CD4-positive, alpha-beta T cell treated with Interleukin-21 for 1 hour (primary cell): ENCODE results near the gene PTGES2.

Experiments
- DNase-seq: peaks from one replicate; pipeline ENCODE4 v3.0.0-alpha.2; 2020

PTGES2 gene

DNA sequence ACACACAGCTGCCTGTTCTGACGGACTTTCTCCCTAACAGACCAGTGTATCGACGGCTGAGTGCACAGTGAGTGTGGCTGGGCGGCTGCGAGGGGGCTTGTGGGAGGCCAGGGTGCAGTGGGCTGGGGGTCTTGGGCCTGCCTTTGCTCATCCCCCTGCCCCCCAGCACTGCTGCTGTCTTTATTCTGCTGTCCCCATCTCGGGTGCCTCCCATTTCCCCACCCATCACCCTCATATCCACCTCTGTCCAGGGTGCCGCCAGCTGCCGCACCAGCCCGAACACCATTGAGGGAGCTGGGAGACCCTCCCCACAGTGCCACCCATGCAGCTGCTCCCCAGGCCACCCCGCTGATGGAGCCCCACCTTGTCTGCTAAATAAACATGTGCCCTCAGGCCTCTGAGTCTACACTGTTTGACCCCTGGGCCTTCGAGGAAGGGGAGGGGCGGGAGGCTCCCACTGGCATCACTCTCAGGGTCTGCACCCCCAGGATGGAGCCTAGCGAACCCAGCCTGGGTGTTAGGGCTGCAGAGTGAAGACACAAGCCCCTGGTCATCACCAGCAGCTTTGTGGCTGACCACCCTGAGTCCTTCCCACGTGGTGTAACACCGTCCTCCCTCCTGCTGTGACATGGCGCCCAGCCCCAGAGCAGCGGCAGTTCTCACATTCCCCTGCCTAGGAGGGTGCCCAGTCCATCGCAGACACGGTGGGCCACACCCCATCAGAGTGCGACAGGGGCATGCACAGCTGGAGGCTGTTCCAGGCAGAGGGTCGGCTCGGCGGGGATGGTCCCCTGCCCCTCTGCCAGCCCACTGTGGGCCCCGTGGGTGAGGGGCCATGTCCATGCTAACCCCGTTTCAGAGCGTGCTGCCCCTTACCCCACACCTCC lies 25.8 kb upstream of the PTGES2 start:
- DNase-seq, result no peak

DNA sequence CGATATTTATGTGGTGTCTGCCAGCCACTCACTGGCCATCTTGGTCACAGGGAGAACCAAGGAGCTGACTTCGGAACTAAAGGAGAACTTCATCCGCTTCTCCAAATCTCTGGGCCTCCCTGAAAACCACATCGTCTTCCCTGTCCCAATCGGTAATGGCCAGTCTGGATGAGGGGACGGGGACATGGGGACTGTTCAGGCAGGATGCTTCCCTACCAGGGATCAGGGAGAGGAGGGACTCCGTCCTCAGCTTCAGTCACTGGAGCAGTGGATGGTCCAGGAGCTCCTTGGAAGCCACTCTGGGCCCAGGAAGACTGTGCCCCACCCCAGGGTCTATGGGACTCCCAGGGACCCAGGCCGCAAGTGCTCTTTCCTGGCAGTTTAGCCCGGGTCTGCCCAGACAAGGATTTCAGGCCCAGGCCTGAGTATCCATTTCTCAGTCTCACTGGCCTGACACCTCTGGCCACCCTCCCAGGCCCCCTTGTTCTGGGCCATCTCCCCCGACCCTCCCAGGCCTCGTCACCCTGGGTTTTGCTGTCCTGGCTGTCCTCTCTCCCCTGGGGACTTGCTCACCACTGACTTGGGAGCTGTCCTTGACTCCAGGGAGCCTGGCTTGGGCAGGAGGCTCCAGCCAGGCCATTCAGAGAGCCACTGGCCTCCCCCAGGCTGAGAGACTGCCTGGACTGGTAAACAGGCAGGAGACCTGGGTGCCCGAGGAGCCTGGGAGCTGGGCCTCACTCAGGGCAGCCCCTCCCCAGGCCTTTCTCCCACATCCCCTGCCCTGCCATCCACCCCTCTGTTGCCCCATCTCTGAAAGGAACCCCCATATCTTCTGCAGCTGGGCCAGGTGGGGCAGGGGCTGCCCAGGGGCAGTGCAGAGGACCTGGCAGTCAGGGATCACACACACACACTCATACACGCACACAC lies 24.9 kb upstream of the PTGES2 start:
- no peak for DNase-seq

DNA sequence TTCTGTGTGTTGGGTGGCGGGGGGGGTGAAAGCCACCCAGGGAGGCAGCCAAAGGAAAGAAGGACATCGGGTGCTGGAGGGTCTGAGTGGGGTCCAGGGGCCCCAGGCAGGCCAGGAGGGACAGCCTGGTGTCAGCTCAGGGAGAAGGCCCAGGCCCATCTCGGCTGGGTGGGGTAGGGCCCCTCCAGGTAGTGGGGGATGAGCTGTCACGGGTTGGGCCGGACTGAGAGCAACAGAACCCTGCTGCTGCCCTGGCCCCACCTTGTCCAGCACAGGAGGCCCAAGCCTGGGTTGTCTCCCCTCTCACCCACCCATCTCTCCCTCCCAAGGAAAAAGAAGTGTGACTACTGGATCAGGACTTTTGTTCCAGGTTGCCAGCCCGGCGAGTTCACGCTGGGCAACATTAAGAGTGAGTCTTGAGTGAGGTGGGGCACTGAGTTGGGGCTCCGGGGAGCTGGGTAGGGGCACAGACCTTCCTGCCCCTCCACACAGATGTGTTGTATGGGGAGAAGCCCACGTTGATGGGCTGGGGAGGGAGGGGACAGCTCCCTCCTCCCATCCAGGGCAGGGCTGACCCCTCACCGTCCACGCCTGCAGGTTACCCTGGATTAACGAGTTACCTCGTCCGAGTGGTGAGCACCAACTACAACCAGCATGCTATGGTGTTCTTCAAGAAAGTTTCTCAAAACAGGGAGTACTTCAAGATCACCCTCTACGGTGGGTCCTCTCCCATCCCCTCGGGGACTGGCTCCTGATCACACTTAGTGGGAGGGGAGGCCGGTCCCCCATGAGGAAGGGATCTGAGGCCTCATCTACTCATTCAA lies 24.0 kb upstream of the PTGES2 start:
- no peak for DNase-seq

DNA sequence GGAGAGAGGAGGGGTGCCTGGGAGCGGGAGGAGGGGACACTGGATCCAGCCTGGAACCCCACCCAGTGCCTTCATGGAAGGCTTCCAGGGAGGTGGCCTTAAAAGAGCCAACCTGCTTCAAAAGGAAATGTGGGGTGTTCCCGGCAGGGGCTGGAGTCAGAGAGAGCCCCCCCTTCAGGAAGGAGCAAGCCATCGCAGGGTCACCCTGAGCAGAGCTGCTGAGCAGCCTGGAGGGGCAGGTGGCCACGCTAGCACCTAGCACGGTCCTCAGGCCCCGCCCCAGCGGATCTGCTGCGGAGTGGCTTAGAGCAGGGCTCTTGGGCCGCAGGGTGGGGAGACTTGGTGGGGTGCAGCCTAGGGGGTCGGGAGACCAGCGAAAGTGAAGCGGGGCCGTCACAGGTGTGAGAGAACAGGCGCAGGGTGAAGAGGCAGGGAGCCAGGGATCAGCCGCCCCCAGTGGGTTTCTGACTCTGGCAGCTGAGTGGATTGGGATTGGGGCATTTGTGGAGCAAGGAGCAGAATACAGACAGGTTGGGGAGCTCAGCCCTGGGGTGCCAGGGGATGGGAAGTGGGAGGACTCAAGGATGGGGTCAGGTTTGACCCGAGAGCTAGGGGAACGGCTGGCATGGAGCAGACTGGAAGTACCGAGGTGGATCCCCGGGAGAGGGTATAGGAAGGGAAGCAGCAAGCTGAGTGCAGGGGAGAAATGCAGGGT lies 23.2 kb upstream of the PTGES2 start:
- DNase-seq, result no peak

DNA sequence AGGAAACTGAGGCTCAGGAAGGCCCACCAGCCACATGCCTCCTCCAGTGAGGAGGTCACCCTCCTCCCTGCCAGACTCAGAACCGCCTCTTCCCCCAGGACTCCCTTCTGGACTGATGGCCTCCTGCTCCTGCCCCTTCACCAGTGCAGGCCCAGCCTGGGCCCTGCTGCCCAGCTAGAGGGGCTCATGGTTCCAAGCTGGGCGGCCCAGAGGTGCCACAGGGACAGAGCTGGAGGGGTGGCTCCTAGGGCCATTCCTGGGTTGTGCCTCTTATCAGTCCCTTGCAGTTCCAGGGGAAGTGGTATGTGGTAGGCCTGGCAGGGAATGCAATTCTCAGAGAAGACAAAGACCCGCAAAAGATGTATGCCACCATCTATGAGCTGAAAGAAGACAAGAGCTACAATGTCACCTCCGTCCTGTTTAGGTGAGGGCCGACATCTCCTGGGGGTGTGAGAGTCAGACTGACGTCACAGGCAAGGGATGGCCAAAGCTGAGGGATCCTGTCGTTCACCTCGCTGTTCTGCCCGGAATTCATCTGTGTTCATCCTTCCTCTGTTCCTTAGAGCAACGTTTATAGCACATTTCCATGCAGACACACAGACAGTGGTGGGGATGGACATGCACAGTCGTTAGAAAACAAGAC lies 22.5 kb upstream of the PTGES2 start:
- no peak for DNase-seq

DNA sequence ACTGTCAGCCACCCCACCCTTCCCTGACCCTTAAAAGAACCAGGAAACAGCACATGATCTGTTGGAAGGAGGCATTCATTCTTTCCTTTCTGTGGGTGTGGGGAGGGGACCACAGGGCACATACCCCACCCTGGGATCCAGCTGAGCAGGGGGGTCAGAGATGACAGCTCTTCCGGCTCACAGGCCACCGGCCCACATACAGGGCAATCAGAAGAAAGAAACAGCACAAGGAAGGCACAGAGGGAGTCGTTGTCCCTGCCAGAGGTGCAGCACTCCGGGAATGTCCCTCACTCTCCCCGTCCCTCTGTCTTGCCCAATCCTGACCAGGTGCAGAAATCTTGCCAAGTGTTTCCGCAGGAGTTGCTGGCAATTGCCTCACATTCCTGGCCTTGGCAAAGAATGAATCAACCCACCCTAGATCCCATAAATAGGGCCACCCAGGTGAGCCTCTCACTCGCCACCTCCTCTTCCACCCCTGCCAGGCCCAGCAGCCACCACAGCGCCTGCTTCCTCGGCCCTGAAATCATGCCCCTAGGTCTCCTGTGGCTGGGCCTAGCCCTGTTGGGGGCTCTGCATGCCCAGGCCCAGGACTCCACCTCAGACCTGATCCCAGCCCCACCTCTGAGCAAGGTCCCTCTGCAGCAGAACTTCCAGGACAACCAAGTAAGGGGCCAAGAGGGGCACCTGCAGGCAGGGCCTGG lies 21.6 kb upstream of the PTGES2 start, which contains the start of gene LCN2:
Gene LCN2 (plus strand): TSS at position 453 of the 701 bp plus-strand sequence. CDS start 73 bp downstream, at position 526.
- DNase-seq, result no peak

DNA sequence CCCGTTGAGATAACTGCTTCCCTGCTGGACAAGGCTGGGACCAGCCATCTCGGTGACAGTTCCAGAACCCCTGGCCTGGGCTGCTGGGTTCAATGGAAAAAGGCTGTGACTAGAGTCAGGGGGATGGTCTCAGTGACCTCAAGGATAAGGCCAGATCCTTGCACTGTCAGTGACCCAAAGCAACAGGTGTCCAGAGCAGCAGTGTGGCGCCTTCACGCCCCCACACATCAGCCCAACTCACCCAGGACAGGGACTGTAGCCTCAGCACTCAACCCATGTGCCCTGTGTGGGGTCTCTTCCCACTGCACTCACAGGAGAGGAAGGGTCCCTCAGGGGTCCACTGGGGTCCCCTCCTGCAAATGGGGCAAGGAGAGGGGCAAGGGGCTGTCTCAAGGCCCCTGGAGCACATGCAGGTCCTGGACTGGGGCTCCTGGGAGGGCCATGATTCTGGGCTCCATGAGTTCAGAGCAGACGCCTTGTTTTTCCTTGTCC lies 21.0 kb upstream of the PTGES2 start:
- DNase-seq, result no peak

DNA sequence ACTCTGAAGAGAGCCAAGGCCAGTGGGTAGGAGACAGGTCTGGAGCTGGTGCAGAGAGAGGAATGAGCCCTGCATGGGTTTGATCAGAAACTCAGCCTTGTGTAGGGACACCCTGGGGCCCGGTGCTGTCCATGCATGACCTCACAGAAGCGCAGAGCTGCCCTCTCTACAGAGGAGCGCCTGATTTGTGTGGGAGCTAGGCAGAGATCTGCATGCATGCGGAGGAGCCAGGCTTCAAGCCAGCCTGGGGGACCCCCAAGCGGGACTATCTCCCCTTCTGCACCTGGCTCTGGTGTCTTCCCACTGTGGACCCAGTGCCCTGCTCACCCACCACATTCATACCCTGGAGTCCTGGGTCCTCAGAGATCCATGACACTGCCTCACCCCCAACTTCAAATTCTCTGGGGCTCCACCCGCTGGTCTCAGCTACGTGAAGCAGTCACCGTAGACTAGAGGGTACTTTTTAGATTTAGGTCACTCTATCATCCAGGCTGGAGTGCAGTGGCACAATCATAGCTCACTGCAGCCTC lies 19.1 kb upstream of the PTGES2 start:
- no peak for DNase-seq

DNA sequence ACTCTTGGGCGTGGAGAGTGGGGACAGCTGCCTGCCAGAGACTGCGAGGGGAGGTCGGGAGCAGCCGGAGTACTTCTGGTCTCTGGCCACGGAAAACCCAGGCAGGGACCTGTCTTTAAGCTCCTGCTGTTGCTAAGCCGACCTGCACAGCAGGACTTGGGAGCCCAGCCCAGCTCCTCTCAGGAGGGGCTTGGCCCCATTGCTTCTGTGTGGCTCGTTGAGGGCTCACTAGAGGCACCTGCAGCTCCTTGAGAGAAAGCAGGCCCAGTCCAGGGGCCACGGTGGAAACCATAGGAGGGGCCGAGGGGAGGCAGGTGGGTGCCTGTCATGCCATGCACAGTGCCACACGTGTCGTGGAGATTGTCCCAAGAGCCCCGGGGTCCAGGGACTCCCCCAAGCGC lies 18.4 kb upstream of the PTGES2 start:
- no peak for DNase-seq

DNA sequence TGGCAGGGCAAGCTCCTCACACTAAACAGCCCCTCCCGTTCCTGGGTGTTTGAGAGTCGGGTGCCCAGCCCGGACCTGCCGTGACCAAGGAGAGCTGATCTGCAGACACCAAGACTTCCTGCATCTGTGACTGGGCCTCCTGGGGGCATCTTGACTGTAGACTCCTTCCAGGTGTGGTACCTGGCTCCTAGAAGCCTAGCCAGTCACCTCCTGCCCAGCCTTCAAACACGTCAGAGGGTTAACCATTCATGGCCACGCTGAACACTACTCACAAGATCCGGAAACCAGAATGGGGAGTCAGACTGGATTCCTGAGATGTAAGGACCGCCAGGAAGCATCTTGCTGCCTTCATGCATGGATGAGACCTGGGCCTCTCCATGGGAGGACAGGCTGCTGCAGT lies 18.0 kb upstream of the PTGES2 start:
- DNase-seq, result no peak

DNA sequence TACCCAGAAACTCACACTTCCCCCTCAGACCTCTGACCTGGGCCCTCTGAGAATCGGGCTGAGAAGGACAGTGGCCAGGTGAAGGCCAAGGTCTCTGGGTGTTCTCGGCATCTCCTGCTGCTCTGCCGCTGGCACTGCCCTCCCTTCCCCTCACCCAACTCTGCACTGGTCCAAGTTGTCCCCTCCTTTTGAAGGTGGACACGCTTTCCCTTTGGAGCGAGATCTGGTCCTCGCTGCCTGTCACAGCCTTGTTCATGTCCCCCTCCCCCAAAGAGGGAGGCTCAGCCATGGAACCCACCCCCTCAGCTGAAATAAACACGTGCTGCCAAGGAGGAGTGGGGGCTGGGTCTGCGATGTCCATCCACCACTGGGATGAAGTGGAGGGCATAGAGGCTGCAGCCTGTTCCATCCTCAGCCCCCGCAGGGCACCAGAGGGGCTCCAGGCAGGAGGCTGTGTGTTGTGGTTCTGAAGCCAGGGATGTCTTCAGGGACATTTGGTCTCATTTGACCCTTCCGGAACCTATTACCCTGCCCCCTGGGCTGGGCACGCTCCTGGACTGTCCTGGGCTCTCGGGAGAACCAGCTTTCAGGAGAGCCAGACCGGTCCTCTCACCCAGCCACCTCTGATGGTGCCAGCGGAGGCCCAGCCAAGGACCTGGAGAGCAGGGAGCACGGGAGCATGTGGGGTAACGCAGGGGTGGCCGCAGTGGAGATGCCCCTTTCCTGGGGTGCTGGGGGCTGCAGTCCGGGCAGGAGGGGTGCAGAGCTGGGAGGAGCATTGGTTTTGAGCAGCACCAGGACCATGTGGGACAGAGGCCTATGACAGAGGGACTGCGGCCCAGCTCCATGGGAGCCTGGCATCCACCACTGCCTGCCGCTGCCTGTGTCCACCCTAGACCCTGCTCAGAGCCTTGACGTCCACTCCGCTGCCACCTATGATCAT lies 17.0 kb upstream of the PTGES2 start:
- DNase-seq, result no peak

DNA sequence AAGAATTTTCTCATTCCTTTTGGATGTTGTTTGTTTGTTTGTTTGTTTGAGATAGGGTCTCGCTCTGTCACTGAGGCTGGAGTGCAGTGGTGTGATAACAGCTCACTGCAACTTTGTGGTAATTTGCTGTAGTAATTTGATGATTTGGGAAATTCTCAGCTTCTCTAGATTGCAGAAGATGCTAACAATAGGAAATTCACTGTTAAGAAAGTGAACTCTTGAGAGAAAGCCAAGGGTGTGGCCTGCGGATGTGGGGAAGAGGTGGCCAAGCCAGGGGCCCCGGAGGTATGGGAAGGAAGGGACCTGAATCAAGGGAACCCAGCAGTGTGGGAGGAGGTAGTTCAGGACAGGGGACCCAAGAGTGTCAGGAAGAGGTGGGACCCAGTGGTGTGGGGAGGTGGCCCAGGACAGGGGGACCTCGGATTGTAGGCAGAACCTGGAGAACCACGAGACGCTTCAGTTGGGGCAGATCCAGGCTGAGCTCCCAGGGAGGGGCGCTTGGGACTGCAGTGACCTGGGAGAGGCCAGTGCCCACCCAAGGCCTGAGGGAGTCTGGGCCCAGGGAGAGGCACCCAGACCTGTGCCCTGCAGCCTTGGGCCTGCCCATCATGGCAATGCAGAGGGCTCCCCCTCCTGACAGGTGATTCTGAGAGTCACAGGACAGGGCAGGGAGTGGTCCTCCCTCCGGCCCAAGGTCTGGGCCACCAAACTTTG lies 16.2 kb upstream of the PTGES2 start:
- no peak for DNase-seq

DNA sequence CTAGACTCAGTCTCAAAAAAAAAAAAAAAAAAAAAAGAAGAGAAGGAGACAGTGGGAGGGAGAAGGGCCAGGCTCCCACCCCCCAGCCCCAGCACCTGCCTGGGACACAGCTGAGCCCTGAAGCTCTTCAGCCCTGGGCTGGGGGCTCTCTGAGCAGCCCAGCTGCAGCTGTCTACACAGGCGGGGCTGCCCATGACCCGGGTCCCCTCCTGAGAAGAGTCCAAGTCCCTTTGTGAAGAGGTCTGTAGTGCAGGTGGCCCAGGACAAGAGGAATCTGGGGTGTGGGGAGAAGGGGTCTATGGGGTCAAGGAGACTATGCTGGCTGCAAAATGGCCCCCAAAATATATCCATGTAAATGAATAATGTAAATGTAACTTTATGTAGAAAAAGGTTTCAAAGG lies 15.1 kb upstream of the PTGES2 start:
- DNase-seq, result no peak

DNA sequence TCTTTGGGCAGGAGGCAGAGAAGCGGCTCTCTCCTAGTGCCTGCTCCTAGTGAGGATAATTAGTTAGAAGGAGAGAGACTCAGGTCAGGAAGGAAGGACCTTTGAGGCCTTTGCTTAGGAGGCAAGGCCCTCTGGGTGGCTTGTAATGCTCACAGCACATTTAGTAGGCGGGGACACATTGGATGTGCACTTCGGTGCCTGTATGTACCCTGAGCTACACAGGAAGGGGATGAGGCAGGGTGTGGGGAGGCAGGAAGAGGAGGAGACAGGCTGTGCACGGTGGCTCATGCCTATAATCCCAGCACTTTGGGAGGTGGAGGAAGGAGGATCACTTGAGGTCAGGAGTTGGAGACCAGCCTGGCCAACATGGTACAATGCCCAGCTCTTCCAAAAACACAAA lies 14.5 kb upstream of the PTGES2 start:
- DNase-seq, result no peak

DNA sequence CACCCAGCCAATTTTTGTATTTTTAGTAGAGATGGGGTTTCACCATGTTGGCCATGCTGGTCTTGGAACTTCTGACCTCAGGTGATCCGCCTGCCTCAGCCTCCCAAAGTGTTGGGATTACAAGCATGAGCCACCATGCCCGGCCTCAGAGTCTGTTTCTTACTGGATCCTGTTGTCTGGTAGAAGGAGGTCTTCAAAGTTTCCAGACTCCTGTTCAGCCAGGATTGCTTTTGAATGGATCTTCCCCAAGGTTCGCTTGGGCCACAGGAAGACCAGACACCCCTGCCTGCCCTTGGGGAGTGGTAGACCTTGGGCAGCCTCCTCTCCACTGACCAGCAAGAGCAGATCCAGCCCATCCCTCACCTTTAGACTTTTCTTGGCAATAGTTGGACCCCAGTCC lies 14.1 kb upstream of the PTGES2 start:
- no peak for DNase-seq

DNA sequence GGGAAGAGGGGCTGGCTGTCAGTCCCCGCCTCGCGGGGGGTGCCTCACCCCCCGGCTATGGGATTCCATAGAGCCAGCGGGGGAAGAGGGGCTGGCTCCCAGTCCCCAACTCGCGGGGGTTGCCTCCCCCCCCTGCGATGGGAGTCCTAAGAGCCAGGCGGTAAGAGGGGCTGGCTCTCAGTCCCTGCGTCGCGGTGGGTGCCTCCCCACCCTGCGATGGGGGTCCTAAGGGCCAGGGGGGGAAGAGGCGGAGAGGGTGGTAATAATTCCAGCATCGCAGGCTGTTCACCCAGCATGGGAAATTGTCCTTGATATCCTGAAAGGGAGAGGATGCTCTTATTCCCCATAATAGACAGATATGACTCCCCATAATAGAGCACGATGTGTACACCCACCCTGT lies 12.1 kb upstream of the PTGES2 start:
- no peak for DNase-seq

DNA sequence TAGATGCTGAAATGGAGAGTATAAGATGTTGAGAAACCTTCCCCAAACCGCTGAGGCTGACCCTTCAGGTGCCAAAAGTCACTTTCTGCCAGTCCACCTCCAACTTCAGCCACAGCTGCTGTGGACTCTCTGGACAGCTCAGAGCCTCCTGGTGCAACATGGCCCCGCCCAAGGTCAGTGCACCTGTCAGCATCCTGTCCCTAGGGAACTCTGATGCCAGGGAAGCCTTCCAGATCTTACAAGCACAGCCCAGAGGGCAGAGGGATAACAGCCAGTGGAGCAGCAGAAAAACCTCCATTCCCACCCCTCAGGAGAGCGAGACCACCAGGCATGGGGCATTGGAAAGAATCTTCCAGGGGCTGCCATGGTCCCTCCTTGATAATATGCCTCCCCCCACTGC lies 10.5 kb upstream of the PTGES2 start:
- DNase-seq, result no peak
